Stomach (tissue), 4 donors: Measurements from ENCODE around the gene RGPD3.
"Not testable (repeated sequence)": the region's sequence is repeated elsewhere in the genome, so short reads cannot be mapped to it uniquely, and the experiment has no call there.

Experiments used
- EP300 ChIP-seq: sonication (generic); formaldehyde crosslinking; IDR thresholded peaks from one replicate; pipeline ENCODE4 v1.6.1; 2017; ENCODE audit warnings: antibody characterized with exemption
- POLR2A ChIP-seq, 4 donors: fragments of 450-650 bp; IDR thresholded peaks; one replicate each; pipeline ENCODE4 v1.6.1; 2016; ENCODE audit warnings: antibody characterized with exemption in 4 of 4, control low read depth in 2 of 4, mild to moderate bottlenecking in 1 of 4, moderate library complexity in 1 of 4
- POLR2AphosphoS5 ChIP-seq, 3 donors: sonication (generic); formaldehyde crosslinking; IDR thresholded peaks; one replicate each; pipeline ENCODE4 v1.6.1; 2016; ENCODE audit warnings: antibody characterized with exemption in 3 of 3
- TF ChIP-seq, protein P1 (sequence below), 7 experiments: fragments of 450-650 bp in 4 of 7; fragments of 200-600 bp in 3 of 7; sonication (generic) in 3 of 7; IDR thresholded peaks; one replicate each; pipeline ENCODE4 v1.5.1; 2016 to 2019; ENCODE audit warnings: antibody characterized with exemption in 7 of 7, control low read depth in 2 of 7, mild to moderate bottlenecking in 1 of 7

DNA sequence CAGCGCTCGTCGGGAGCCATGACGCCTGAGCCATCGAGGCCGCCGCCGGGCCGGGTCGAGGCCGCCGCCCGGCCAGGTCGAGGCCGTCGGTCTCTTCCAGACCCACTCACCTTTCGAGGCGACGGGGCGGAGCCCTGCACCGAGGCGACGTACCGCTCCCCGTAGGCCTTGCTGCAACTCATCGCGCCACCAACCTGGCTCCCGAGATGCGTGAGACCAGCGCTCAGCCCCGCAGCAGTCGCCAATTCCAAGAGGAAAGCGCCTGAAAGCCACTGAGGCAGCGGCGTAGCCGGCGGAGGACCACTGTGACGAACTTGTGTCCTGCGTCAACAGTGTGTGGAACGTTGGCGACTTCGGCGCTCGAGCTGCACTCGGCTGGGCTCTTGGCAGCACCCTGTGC lies at the start of gene RGPD3:
- TF ChIP-seq POLR2AphosphoS5 (IDR thresholded peaks at IDR 0.05); POLR2A (IDR thresholded peaks at IDR 0.05); EP300: not testable (repeated sequence)
- TF ChIP-seq, protein P1, sequence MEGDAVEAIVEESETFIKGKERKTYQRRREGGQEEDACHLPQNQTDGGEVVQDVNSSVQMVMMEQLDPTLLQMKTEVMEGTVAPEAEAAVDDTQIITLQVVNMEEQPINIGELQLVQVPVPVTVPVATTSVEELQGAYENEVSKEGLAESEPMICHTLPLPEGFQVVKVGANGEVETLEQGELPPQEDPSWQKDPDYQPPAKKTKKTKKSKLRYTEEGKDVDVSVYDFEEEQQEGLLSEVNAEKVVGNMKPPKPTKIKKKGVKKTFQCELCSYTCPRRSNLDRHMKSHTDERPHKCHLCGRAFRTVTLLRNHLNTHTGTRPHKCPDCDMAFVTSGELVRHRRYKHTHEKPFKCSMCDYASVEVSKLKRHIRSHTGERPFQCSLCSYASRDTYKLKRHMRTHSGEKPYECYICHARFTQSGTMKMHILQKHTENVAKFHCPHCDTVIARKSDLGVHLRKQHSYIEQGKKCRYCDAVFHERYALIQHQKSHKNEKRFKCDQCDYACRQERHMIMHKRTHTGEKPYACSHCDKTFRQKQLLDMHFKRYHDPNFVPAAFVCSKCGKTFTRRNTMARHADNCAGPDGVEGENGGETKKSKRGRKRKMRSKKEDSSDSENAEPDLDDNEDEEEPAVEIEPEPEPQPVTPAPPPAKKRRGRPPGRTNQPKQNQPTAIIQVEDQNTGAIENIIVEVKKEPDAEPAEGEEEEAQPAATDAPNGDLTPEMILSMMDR (IDR thresholded peaks at IDR 0.05), result not testable (repeated sequence)
